ENCODE results near the gene TSPAN6. TPM values are rescaled to one million over a fixed set of nuclear protein-coding genes. Genes with fewer than 3 reads are reported as not detected.

Gene TSPAN6
- total and polyA plus RNA-seq, 2 of the 4 experiments (the other 2 are of a cell fraction), result 16.1 to 20.1 TPM

GRCh38 chrX:100677611-100678181 lies 41.1 kb upstream of the TSPAN6 start:
- H4K8ac ChIP-seq (ENCODE audit: low read depth in 2 of 2, low read length in 2 of 2), result no peak overlapping the region
- H2BK120ac ChIP-seq (ENCODE audit: low read depth, low read length), result no peak overlapping the region
- no peaks in the 10 kb centered on the region for H3K79me1 ChIP-seq (ENCODE audit: low read depth in 1 of 2, low read length in 2 of 2)
- POLR2A ChIA-PET (ENCODE audit: unreplicated experiment), result no interaction called here
- no peak overlapping the region for H2AK5ac ChIP-seq (ENCODE audit: low read depth, low read length)
- H3K23ac ChIP-seq (ENCODE audit: low read depth, low read length), result no peak overlapping the region
- no peaks in the 10 kb centered on the region for H3K9me3 ChIP-seq (ENCODE audit: control insufficient read depth, insufficient read depth, low read length)
- H2BK20ac ChIP-seq (ENCODE audit: low read depth, low read length), result no peak overlapping the region
- dilution Hi-C loops (cut with HindIII; ENCODE audit: low sequenced_read_pairs, unreplicated experiment) (no loop called here), intact Hi-C loops (cut with micrococcal nuclease) (no loop called here), in situ Hi-C loops (cut with MboI; ENCODE audit: low sequenced_read_pairs) (no loop called here)
- H2AK9ac ChIP-seq (replicated peaks; ENCODE audit: low read depth, low read length, poor library complexity), result no peak overlapping the region
- DNase-seq, result peak; percentile 53
- no peak overlapping the region for H3K27ac ChIP-seq (ENCODE audit: insufficient read depth, low read length)
- H2BK5ac ChIP-seq (ENCODE audit: low read depth, low read length, poor library complexity, severe bottlenecking), result no peak overlapping the region
- CTCF ChIA-PET, result no interaction called here
- TF ChIP-seq, protein P1, sequence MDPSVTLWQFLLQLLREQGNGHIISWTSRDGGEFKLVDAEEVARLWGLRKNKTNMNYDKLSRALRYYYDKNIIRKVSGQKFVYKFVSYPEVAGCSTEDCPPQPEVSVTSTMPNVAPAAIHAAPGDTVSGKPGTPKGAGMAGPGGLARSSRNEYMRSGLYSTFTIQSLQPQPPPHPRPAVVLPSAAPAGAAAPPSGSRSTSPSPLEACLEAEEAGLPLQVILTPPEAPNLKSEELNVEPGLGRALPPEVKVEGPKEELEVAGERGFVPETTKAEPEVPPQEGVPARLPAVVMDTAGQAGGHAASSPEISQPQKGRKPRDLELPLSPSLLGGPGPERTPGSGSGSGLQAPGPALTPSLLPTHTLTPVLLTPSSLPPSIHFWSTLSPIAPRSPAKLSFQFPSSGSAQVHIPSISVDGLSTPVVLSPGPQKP (IDR thresholded peaks at IDR 0.05; ENCODE audit: borderline replicate concordance, low read depth, low read length), result no peak
- no peak for TF ChIP-seq POLR2A (IDR thresholded peaks at IDR 0.05; ENCODE audit: low read depth, low read length)
- no peak overlapping the region for H4K91ac ChIP-seq (ENCODE audit: insufficient read depth, low read depth, low read length)
- no TSS peak for BruUV-seq (replicated peaks)
- H3K27me3 ChIP-seq (ENCODE audit: control insufficient read depth, insufficient read depth, low read length), result no peaks in the 10 kb centered on the region; the same call in 1 of the 2 replicates
- H3K4me1 ChIP-seq (ENCODE audit: control insufficient read depth, insufficient read depth, low read length), result peaks cover 5% of the 10 kb centered on the region
- no peak overlapping the region for H2AFZ ChIP-seq (replicated peaks; ENCODE audit: low read length, poor library complexity)
- no peak overlapping the region for H3K18ac ChIP-seq (ENCODE audit: low read depth, low read length)
- H3K9ac ChIP-seq (ENCODE audit: low read depth, low read length), result no peak overlapping the region
- no peak overlapping the region for H4K5ac ChIP-seq (ENCODE audit: low read depth, low read length)
- H3K9me1 ChIP-seq (ENCODE audit: insufficient read depth, low read length), result 0 out of 2 replicates have a peak, but pooled peaks cover 3% of the 10 kb centered on the region
- H4K20me1 ChIP-seq (ENCODE audit: insufficient read depth, low read length), result no peaks in the 10 kb centered on the region
- no peaks in the 10 kb centered on the region for H3K36me3 ChIP-seq (ENCODE audit: control insufficient read depth, insufficient read depth, low read length)
- WGBS, 2 experiments (ENCODE audit: extremely low coverage in 2 of 2, insufficient read length in 1 of 2), result 53% methylated on average over 3 of the region's 5 CpGs; no CpG with 5 or more reads in 1 of the 2 experiments
- H3K56ac ChIP-seq (ENCODE audit: extremely low read depth, insufficient read depth, low read length), result no peak overlapping the region
- no peak for ATAC-seq (ENCODE audit: low read depth)
- no peak overlapping the region for H3K4me3 ChIP-seq (ENCODE audit: insufficient read depth, low read depth, low read length)
- H3K14ac ChIP-seq (replicated peaks; ENCODE audit: low read depth, low read length), result no peak overlapping the region
- no peak overlapping the region for H2BK15ac ChIP-seq (ENCODE audit: low read depth, low read length)
- no peak overlapping the region for H3K4ac ChIP-seq (ENCODE audit: low read depth, low read length)
- H3K4me2 ChIP-seq (ENCODE audit: low read depth, low read length), result no peak overlapping the region

Measured in IMR-90 (cell line).